Trophoblast cell (in vitro differentiated cells and primary cell): Measurements from ENCODE around the gene GABARAPL2.
"Not testable (repeated sequence)": the region's sequence is repeated elsewhere in the genome, so short reads cannot be mapped to it uniquely, and the experiment has no call there.

Experiments
- DNase-seq, 2 donors: peaks; one replicate each; pipeline ENCODE4 v3.0.0-alpha.2; 2016
- H2AFZ ChIP-seq: 2 replicates; pipeline ENCODE4 v1.6.1; 2013; ENCODE audit warnings: low read length, moderate library complexity, mild to moderate bottlenecking; ENCODE audit not compliant: insufficient read depth, poor library complexity
- H2AK5ac ChIP-seq: 2 replicates; pipeline ENCODE4 v1.6.1; 2013; ENCODE audit warnings: mild to moderate bottlenecking, low read length
- H2BK120ac ChIP-seq: 2 replicates; pipeline ENCODE4 v1.6.1; 2013; ENCODE audit warnings: low read length, mild to moderate bottlenecking, moderate library complexity; ENCODE audit not compliant: insufficient read depth, poor library complexity
- H2BK12ac ChIP-seq: 2 replicates; pipeline ENCODE4 v1.6.1; 2013; ENCODE audit warnings: mild to moderate bottlenecking, low read length, moderate library complexity
- H2BK5ac ChIP-seq: 2 replicates; pipeline ENCODE4 v1.6.1; 2013; ENCODE audit warnings: low read length, low read depth, moderate library complexity, mild to moderate bottlenecking; ENCODE audit not compliant: poor library complexity
- H3K14ac ChIP-seq: 2 replicates; pipeline ENCODE4 v1.6.1; 2013; ENCODE audit warnings: mild to moderate bottlenecking, low read length
- H3K18ac ChIP-seq: 2 replicates; pipeline ENCODE4 v1.6.1; 2013; ENCODE audit warnings: mild to moderate bottlenecking, low read length
- H3K23ac ChIP-seq: 2 replicates; pipeline ENCODE4 v1.6.1; 2013; ENCODE audit warnings: low read length
- H3K27ac ChIP-seq: 2 replicates; pipeline ENCODE4 v1.5.1; 2013; ENCODE audit warnings: low read depth, mild to moderate bottlenecking, inconsistent platforms, low read length, moderate library complexity
- H3K27me3 ChIP-seq: 2 replicates; pipeline ENCODE4 v1.6.1; 2013; ENCODE audit warnings: inconsistent platforms, mild to moderate bottlenecking, low read length, moderate library complexity; ENCODE audit not compliant: insufficient read depth
- H3K36me3 ChIP-seq, 2 experiments: 1 replicate in 1 of 2; 2 replicates in 1 of 2; pipeline ENCODE4 v1.6.1; 2013; ENCODE audit warnings: low read length in 2 of 2, mild to moderate bottlenecking in 2 of 2, moderate library complexity in 1 of 2; ENCODE audit not compliant: insufficient read depth in 2 of 2, control insufficient read depth in 1 of 2
- H3K4ac ChIP-seq: 2 replicates; pipeline ENCODE4 v1.6.1; 2013; ENCODE audit warnings: low read depth, mild to moderate bottlenecking, low read length, moderate library complexity
- H3K4me1 ChIP-seq, 2 experiments: 1 replicate in 1 of 2; 2 replicates in 1 of 2; pipeline ENCODE4 v1.6.1; 2013; ENCODE audit warnings: low read length in 2 of 2, mild to moderate bottlenecking in 2 of 2, moderate library complexity in 1 of 2; ENCODE audit not compliant: insufficient read depth in 2 of 2, control insufficient read depth in 1 of 2
- H3K4me2 ChIP-seq: 2 replicates; pipeline ENCODE4 v1.6.1; 2013; ENCODE audit warnings: inconsistent platforms, mild to moderate bottlenecking, low read length, moderate library complexity
- H3K4me3 ChIP-seq: 2 replicates; pipeline ENCODE4 v1.5.1; 2013; ENCODE audit warnings: mild to moderate bottlenecking, low read depth, low read length, inconsistent platforms
- H3K79me1 ChIP-seq: one replicate; pipeline ENCODE4 v1.6.1; 2013; ENCODE audit warnings: low read length
- H3K79me2 ChIP-seq: 2 replicates; pipeline ENCODE4 v1.6.1; 2013; ENCODE audit warnings: low read length, mild to moderate bottlenecking; ENCODE audit not compliant: control insufficient read depth, insufficient read depth, poor library complexity
- H3K9ac ChIP-seq: 2 replicates; pipeline ENCODE4 v1.6.1; 2013; ENCODE audit warnings: mild to moderate bottlenecking, low read length
- H3K9me3 ChIP-seq: 2 replicates; pipeline ENCODE4 v1.6.1; 2013; ENCODE audit warnings: low read depth, mild to moderate bottlenecking, control low read depth, inconsistent platforms, low read length; ENCODE audit not compliant: insufficient read depth
- H4K12ac ChIP-seq: 2 replicates; pipeline ENCODE4 v1.6.1; 2013; ENCODE audit warnings: low read depth, mild to moderate bottlenecking, low read length, moderate library complexity
- H4K8ac ChIP-seq: 2 replicates; pipeline ENCODE4 v1.6.1; 2013; ENCODE audit warnings: low read depth, mild to moderate bottlenecking, low read length, moderate library complexity
- H4K91ac ChIP-seq: one replicate; pipeline ENCODE4 v1.6.1; 2013; ENCODE audit warnings: low read depth, mild to moderate bottlenecking, low read length, moderate library complexity
- WGBS: extraction: QIAGEN DNeasy Blood & Tissue Kit; methylation state at CpG from one replicate; pipeline ENCODE4 v1.1.7; 2013; ENCODE audit warnings: missing lambda C conversion rate; ENCODE audit not compliant: insufficient read length, insufficient coverage; ENCODE audit errors: extremely low coverage; 5-methylcytosine and 5-hydroxymethylcytosine counted together

GABARAPL2 gene

DNA sequence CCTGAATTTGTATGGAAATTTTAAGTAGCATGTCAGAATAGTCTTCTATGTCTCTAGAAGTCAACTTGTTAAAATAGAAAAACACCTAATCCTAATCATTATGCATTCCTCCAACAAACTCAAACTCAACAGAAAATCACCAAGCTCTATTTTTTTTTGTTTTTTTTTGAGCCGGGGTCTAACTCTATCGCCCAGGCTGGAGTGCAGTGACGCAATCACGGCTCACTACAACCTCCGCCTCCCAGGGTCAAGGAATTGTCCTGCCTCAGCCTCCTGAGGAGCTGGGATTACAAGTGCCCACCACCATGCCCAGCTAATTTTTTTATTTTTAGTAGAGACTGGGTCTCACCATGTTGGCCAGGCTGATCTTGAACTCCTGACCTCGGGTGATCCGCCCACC, 19.9 kb upstream of the GABARAPL2 start:
- H3K4me1 ChIP-seq, result no peaks in the 10 kb centered on the region
- no peaks in the 10 kb centered on the region for H3K79me1 ChIP-seq
- no peak overlapping the region for H3K9ac ChIP-seq
- H3K14ac ChIP-seq, result no peak overlapping the region
- no peak overlapping the region for H4K91ac ChIP-seq
- no peak overlapping the region for H4K12ac ChIP-seq
- H3K36me3 ChIP-seq, result no peaks in the 10 kb centered on the region
- no peak overlapping the region for H3K4ac ChIP-seq
- H3K4me2 ChIP-seq, result no peak overlapping the region
- no peak overlapping the region for H2AFZ ChIP-seq
- no peak overlapping the region for H4K8ac ChIP-seq
- no peak overlapping the region for H3K4me3 ChIP-seq
- no peaks in the 10 kb centered on the region for H3K79me2 ChIP-seq
- DNase-seq, result no peak
- no peak overlapping the region for H3K27ac ChIP-seq
- no peak overlapping the region for H3K18ac ChIP-seq
- H2BK120ac ChIP-seq, result no peak overlapping the region
- H3K27me3 ChIP-seq, result no peaks in the 10 kb centered on the region
- no peak overlapping the region for H2BK5ac ChIP-seq
- H3K23ac ChIP-seq, result no peak overlapping the region
- H2AK5ac ChIP-seq, result no peak overlapping the region
- no peaks in the 10 kb centered on the region for H3K9me3 ChIP-seq
- H2BK12ac ChIP-seq, result no peak overlapping the region
- WGBS, result no CpG with 5 or more reads among the region's 7 CpGs

- not testable (repeated sequence) for H3K4ac ChIP-seq, H3K79me1 ChIP-seq, H3K79me2 ChIP-seq, H2AK5ac ChIP-seq, H3K36me3 ChIP-seq, H4K12ac ChIP-seq, H3K27ac ChIP-seq, H3K27me3 ChIP-seq, H2BK12ac ChIP-seq, H3K4me1 ChIP-seq, H3K18ac ChIP-seq, H2BK5ac ChIP-seq, H3K9me3 ChIP-seq, H4K8ac ChIP-seq, H2AFZ ChIP-seq, DNase-seq, H3K4me2 ChIP-seq, H4K91ac ChIP-seq, H3K4me3 ChIP-seq, H3K23ac ChIP-seq, H3K14ac ChIP-seq, H3K9ac ChIP-seq, H2BK120ac ChIP-seq
- no CpG with 5 or more reads among the region's 9 CpGs for WGBS
Observed at GRCh38 chr16:75548456-75548855, 17.7 kb upstream of the GABARAPL2 start.

GRCh38 chr16:75550211-75550662, 15.9 kb upstream of the GABARAPL2 start:
- Histone ChIP-seq H3K79me2 (no peaks in the 10 kb centered on the region), H3K4ac (no peak overlapping the region), H3K23ac (no peak overlapping the region), H2BK12ac (no peak overlapping the region), H3K36me3 (no peaks in the 10 kb centered on the region), H4K12ac (no peak overlapping the region), H3K14ac (no peak overlapping the region), H3K9ac (no peak overlapping the region), H3K18ac (no peak overlapping the region), H3K4me1 (no peaks in the 10 kb centered on the region), H2AK5ac (no peak overlapping the region), H4K8ac (no peak overlapping the region), H2AFZ (no peak overlapping the region), H3K9me3 (no peaks in the 10 kb centered on the region), H2BK120ac (no peak overlapping the region), H3K27ac (no peak overlapping the region), H2BK5ac (no peak overlapping the region), H3K27me3 (no peaks in the 10 kb centered on the region), H3K4me3 (no peak overlapping the region), H4K91ac (no peak overlapping the region), H3K79me1 (no peaks in the 10 kb centered on the region), H3K4me2 (no peak overlapping the region)
- DNase-seq, result peak; percentile 73 to 74
- WGBS, result no CpG with 5 or more reads among the region's 7 CpGs

- no peak overlapping the region for H2BK120ac ChIP-seq
- no peak overlapping the region for H3K4me2 ChIP-seq
- H3K18ac ChIP-seq, result no peak overlapping the region
- no peaks in the 10 kb centered on the region for H3K79me2 ChIP-seq
- H3K9ac ChIP-seq, result no peak overlapping the region
- no peak overlapping the region for H3K14ac ChIP-seq
- DNase-seq, result no peak
- H3K27me3 ChIP-seq, result no peaks in the 10 kb centered on the region
- H3K27ac ChIP-seq, result no peak overlapping the region
- H2AFZ ChIP-seq, result no peak overlapping the region
- H4K8ac ChIP-seq, result no peak overlapping the region
- no peak overlapping the region for H3K4ac ChIP-seq
- H2AK5ac ChIP-seq, result no peak overlapping the region
- peaks cover 0 to 3% of the 10 kb centered on the region in 2 experiments for H3K4me1 ChIP-seq
- no peak overlapping the region for H3K4me3 ChIP-seq
- H2BK12ac ChIP-seq, result no peak overlapping the region
- no peak overlapping the region for H4K91ac ChIP-seq
- no peaks in the 10 kb centered on the region for H3K36me3 ChIP-seq
- no peaks in the 10 kb centered on the region for H3K9me3 ChIP-seq
- no peak overlapping the region for H2BK5ac ChIP-seq
- peaks cover 2% of the 10 kb centered on the region for H3K79me1 ChIP-seq
- no CpG with 5 or more reads among the region's 2 CpGs for WGBS
- H4K12ac ChIP-seq, result no peak overlapping the region
- H3K23ac ChIP-seq, result no peak overlapping the region
Observed at GRCh38 chr16:75552951-75553350, 13.2 kb upstream of the GABARAPL2 start.
